Adipose tissue (tissue), 3 donors: ENCODE measurements around the gene RAB17. TPM values are rescaled to one million over a fixed set of nuclear protein-coding genes. Genes with fewer than 3 reads are reported as not detected.
"Not testable (repeated sequence)": the region's sequence is repeated elsewhere in the genome, so short reads cannot be mapped to it uniquely, and the experiment has no call there.

Experiments
- H3K27ac ChIP-seq: one replicate; pipeline ENCODE4 v1.5.1; 2013; ENCODE audit warnings: low read depth, low read length
- WGBS, 3 donors: extraction: QIAGEN DNeasy Blood & Tissue Kit; methylation state at CpG; one replicate each; pipeline ENCODE4 v1.1.7; 2013; 5-methylcytosine and 5-hydroxymethylcytosine counted together
- polyA plus RNA-seq, 3 donors: library from polyadenylated mRNA; stranded (reverse); fragments of 200-250 nt; gene quantifications; one replicate each; pipeline ENCODE4 v1.2.3, GENCODE V29; 2013
- donor health status: healthy with polysubstance abuse.
- donor health status: Bipolar disorder and iron deficiency.
- donor health status: healthy.

The RAB17 gene
- polyA plus RNA-seq, 3 donors = 1.1 to 22.7 (median 3.9) TPM

DNA sequence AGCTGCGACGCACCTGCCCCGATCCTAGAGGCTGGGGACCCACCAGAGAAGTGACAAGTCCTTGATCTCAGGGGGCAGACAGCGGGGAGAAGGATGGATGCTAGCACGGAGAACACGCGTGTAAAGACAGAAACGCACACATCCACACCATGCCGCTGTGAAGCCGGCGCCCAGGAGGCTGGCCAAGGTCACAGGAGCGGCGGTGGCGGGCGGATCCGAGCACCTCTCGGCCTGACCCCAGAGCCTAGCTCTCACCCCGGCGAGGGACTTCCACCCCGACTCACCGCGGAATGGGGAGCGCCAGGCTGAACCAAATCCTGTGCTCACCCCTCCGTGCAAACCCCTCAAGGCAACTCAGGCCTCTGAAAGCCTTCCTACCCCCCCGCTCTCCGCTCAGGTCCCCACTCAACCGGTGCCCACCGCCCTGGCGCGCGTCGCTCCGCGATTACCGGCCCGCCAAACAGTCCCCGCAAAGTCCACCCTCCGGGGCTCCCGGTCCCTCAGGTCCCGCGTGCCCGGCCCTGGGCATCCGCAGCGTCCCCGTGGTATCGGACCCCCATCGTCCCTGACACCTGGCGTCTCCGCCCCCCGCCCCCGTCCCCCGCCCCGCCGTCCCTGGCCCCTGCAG, 36.4 kb upstream of the RAB17 start:
- 11 to 30% (median 27%) methylated on average over 53 to 54 of the region's 54 CpGs for WGBS, 3 donors
- no peak overlapping the region for H3K27ac ChIP-seq

GRCh38 chr2:237625777-237626176, 35.2 kb upstream of the RAB17 start:
- H3K27ac ChIP-seq = no peak overlapping the region
- 43 to 83% (median 59%) methylated on average over 6 of the region's 6 CpGs for WGBS, 3 donors

- 49 to 84% (median 51%) methylated on average over 10 of the region's 10 CpGs for WGBS, 3 donors
- H3K27ac ChIP-seq = no peak overlapping the region
These were observed 34.7 kb upstream of the RAB17 start for GRCh38 chr2:237625216-237625705.

DNA sequence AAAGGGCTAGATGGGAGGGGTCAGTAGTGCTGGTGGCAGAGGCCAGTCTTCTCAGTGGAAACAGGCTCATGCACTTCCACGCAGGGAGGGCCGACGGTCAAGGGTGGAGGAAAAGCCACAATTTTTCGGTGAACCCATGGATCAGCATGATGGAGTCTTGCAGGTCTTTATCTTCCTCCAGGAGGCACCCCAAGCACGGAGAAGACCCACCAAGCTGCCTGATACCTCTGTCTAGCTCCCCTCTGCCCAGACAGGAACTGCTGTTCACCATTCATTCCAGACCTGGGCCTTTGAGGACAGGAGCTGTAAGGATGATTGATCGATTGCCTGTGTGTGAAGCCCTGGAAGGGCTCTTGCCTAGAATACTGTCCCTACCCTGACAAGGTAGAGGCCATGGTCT, 34.0 kb upstream of the RAB17 start:
- whole genome bisulfite sequencing, 3 donors = 67 to 85% (median 82%) methylated on average over 6 of the region's 6 CpGs
- H3K27ac ChIP-seq = no peak overlapping the region

GRCh38 chr2:237623428-237624403, 33.2 kb upstream of the RAB17 start:
- no peak overlapping the region for H3K27ac ChIP-seq
- WGBS, 3 donors = 75 to 80% (median 79%) methylated on average over 13 of the region's 13 CpGs

DNA sequence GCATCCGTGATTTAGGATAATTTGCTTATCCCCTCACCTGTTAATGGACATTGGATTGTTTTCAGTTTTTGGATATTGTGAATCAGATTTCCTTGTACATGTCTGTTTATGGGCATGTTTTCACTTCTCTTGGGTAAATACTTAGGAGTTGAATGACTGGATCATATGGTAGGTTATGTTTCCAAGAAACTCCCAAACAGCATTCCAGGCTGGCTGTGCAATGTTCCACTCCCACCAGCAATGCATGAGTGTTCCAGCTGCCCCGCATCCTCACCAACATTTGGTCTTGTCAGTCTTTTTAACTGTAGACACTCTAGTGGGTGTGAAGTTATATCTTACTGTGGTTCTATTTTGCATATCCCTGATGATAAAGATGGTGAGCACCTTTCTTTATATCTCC, 27.9 kb upstream of the RAB17 start:
- H3K27ac ChIP-seq = no peak overlapping the region
- 85 to 91% (median 88%) methylated on average over 2 of the region's 2 CpGs for WGBS, 3 donors

GRCh38 chr2:237617587-237617982, 27.1 kb upstream of the RAB17 start:
- H3K27ac ChIP-seq = no peak overlapping the region
- WGBS, 3 donors = 47 to 57% (median 56%) methylated on average over 4 of the region's 4 CpGs

- no peak overlapping the region for H3K27ac ChIP-seq
- 25 to 60% (median 34%) methylated on average over 15 of the region's 15 CpGs for WGBS, 3 donors
These were observed 26.4 kb upstream of the RAB17 start for GRCh38 chr2:237616734-237617586.

GRCh38 chr2:237616373-237616733, 25.8 kb upstream of the RAB17 start:
- peak overlapping the region; percentile 80 for H3K27ac ChIP-seq
- 50 to 64% (median 55%) methylated on average over 3 of the region's 3 CpGs for WGBS, 3 donors

DNA sequence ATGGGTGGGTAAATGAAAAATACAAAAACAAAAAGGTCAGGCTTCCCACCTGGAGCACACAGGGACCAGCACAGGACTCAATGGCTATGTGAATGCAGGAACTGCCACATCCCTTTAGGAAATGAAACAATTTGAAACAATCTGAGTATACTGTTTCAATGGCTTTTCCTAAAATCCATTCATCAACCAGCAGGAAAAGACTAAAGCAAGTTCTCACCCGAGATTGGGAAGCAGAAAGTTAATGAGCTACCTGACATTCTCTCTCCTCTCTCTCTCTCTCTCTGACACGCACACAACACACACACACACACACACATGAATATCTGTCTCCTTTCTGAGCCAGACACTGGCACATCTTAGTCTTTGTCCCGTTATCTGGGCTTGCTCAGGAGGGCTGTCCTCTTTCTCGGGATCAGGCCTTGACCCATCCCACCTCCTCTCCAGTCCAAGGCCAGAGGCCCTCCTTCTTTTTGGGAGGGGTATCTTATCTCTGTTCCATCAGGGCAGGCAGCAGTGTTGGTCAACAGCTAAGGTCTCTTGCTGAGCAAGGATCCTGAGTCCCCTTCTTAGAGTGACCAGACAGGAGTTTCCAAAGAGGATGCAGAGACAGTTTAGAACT, 25.2 kb upstream of the RAB17 start:
- H3K27ac ChIP-seq = no peak overlapping the region
- 44 to 66% (median 59%) methylated on average over 4 of the region's 4 CpGs for WGBS, 3 donors

DNA sequence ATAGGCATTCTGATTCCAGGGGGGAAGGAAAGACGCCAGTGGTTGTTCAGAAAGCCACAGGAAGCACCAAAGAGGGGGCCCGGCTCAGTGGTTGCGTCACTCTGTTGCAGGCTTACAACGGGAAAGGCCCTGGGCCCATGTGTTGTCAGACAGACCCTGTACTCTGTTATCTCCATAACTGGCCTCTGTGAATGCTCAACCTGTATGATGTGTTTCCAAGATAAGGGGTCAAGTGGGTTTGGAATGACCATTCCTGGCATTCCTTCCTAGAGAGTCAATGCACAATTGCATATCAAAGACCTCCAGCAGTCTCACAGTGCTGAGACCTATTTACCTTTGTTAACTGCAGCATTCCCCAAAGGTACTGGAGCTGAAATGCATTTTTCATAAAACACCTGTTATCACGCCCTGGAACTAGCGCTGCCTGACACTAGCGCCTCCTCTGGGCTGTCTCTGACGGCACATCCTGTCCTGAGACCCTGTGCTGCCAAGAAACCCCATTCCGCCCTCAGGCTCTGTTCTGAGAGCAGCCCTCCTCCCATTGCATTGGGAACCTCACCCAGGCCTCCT, 23.7 kb upstream of the RAB17 start:
- no peak overlapping the region for H3K27ac ChIP-seq
- WGBS, 3 donors = 63 to 72% (median 68%) methylated on average over 9 of the region's 9 CpGs

GRCh38 chr2:237613679-237614078, 23.1 kb upstream of the RAB17 start:
- no peak overlapping the region for H3K27ac ChIP-seq

- WGBS, 3 donors = 94 to 95% (median 95%) methylated on average over 10 of the region's 10 CpGs
- H3K27ac ChIP-seq = no peak overlapping the region
These were observed 22.2 kb upstream of the RAB17 start for GRCh38 chr2:237612527-237613357.

GRCh38 chr2:237606522-237606921, 16.0 kb upstream of the RAB17 start:
- H3K27ac ChIP-seq = not testable (repeated sequence)
- 87 to 95% (median 90%) methylated on average over 4 of the region's 4 CpGs for WGBS, 3 donors

GRCh38 chr2:237604960-237605359, 14.4 kb upstream of the RAB17 start:
- WGBS, 3 donors = 79 to 93% (median 90%) methylated on average over 9 of the region's 9 CpGs
- no peak overlapping the region for H3K27ac ChIP-seq

DNA sequence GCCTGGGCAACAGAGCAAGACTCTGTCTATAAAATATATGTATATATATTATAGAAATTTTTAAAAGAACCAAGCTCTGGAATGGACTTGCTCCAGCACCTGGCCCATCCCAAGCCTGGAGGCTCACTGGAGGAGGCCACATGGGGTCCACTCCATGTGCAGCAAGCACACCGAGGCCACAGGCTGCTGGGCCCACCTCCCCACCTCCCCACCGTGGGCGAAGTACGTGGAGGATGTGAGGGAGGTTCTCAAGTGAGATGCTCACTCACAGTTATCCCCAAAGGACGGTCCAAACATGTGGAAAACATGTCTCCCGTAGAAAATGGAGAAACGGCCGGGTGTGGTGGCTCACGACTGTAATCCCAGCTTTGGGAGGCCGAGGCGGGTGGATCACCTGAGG, 13.9 kb upstream of the RAB17 start:
- no peak overlapping the region for H3K27ac ChIP-seq
- 84 to 91% (median 89%) methylated on average over 11 of the region's 11 CpGs for WGBS, 3 donors

DNA sequence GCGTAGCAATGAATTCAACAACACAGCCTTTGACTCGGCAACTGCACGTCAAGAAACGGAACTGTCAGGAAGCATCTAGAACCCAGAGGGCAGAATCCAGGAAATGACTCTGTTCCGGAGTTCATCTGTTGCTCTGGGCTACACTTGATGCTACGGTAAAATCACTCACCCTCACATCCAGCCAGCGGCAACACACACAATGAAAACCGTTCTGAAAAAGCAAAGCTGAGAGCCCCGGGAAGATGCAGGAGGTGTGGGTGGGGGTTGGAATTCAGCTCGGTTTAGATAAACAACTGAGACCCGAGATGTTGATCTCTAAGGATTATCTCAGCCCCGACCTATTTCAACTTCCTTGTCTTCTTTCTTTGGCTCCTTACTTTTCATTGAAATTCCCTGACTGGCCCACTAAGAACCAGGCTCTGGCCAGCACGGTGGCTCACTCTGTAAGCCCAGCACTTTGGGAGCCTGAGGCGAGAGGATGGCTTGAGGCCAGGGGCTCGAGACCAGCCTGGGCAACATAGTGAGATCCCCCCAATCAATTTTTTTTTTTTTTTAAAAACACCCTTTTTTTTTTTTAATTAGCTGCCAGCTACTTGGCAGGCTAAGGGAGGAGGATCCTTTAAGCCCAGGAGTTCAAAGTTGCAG, 13.3 kb upstream of the RAB17 start:
- WGBS, 3 donors = 19 to 55% (median 23%) methylated on average over 15 of the region's 15 CpGs
- H3K27ac ChIP-seq = no peak overlapping the region
